Measurements from ENCODE around the gene COQ7.

Gene COQ7

DNA sequence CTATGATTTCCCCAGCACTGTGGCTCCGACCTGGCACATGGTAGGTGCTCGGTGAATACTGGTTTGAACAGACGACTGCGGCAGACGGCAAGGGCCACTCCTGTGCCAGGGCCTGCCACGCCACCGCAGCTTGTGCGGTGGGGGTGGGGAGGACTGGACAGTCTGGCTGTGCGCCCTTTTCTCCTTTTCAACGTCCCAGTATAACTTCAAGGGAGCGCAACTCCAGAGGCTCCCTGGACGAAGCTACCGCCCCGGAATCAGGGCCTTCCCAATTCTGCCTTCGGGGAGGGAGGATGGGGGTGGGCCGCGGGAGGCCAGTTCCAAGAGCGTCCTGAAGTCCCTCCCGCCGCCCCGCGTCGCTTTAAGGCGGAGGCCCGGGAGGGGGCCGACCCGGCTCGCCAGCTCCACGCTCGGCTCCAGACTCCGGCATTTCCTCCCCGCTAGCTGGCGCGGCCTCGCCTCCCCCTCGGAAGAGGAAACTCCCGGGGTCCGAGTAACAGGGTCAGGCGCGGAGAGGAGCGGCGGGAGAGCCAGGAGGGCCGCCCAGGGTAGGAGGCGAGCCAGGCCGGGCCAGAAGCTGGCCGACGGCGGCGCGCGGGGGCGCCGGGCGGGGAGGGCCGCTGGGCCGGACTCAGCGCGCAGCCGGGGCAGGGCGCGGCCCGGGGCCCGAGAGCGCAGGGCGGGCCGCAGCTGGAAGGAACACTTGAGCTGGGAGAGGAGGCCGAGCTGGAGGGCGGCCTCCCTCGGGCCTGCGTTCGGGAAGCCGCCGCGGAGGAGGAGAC, 46.4 kb downstream of the COQ7 start, which contains the start of gene ITPRIPL2:
TSS of gene ITPRIPL2 (plus strand) at position 388 of the 782 bp plus-strand sequence. CDS start 498 bp downstream, outside the sequence.
- DNase-seq, result no peak

DNA sequence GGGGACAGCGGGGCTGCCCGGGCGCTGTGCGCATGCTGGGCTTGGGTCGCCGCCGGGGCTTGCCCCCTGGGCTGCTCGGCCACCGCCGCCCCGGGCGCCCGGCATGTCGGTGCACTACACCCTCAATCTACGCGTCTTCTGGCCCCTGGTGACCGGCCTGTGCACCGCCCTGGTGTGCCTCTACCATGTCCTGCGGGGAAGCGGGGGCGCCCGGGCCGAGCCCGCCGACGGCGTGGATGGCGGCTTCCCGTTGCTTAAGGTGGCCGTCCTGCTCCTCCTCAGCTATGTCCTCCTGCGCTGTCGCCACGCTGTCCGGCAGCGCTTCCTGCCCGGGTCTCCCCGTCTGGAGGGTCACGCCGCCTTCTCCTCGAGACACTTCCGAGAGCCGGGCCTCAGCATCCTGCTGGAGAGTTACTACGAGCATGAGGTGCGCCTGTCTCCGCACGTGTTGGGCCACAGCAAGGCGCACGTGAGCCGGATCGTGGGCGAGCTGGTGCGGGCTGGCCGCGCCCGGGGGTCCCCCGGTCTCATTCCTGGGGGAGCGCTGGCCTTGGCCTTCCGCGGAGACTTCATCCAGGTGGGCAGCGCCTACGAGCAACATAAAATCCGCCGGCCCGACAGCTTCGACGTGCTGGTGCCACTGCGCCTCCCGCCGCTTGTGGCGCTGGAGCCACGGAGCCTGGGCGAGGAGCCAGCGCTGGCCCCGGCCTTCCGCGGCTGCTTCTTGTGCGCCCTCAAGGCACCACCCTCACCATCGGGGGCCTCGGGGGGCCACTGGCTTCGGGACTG, 47.1 kb downstream of the COQ7 start:
- no peak for DNase-seq

DNA sequence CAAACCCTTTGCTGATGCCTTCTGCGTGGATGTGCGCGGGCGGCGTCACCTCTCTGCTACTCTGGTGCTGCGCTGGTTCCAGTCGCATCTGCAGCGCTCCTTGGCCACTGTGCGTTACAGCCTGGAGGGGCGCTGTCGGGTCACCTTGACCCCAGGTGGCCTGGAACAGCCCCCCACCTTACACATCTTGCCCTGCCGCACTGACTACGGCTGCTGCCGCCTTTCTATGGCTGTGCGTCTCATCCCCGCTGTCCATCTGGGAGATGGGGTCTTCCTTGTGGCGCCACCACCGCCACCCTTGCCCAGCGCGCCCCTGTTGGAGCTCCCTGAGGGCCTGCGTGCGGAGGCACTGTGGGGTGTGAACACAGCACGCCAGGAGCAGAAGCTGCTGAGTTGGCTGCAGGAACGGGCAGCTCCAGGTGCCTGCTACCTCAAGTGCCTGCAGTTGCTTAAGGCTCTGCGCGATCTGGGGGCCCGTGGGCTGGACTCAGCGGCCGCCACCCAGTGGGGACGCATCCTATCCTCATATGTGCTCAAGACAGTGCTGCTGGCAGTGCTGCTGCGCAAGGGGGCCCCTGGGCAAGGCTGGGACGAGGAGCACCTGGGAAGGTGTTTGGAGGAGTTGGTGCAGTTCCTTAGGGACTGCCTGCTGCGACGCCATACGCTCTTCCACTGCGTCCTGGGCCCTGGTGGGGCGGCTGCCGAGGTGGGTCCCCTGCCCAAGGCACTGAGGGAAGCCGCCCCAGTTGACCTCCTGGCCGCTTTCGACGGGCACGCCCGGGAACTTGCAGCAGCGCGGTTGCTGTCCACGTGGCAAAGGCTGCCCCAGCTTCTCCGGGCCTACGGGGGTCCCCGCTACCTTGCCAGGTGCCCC, 48.0 kb downstream of the COQ7 start:
- no peak for DNase-seq

DNA sequence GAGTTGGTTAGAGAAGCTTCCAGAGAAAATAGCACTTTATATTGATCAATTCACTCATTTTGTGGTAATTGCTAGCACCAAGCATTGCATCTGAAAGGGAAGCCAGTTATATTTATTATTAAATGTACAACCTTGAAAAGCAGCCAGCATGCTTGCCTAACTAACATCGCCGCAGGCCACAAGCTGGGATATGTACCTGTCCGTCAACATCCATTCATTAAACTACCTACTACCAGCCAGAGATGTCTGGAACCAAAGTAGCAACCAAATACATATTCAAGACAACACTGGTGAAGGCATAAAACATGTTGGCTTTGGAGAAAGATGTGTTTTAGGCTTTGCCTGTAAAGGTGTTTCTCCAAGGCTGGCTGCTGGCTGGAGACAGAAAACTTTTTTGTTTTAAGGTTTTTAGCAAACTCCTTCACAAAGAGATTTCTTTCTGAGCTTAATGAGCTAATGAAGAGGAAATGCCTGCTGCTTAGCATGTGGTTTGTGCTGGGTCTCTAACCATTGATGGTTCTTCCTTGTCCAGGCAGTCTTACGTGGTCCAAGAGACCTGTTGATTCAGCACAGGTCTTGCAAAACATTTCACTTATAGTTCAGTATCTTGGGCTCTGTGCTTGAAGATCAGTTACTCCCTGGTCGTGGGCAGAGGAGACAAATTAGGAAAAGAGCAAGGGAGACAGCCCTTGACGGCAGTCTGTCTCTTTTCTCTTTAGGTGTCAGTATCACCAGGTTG, 49.5 kb downstream of the COQ7 start:
- DNase-seq, result no peak

DNA sequence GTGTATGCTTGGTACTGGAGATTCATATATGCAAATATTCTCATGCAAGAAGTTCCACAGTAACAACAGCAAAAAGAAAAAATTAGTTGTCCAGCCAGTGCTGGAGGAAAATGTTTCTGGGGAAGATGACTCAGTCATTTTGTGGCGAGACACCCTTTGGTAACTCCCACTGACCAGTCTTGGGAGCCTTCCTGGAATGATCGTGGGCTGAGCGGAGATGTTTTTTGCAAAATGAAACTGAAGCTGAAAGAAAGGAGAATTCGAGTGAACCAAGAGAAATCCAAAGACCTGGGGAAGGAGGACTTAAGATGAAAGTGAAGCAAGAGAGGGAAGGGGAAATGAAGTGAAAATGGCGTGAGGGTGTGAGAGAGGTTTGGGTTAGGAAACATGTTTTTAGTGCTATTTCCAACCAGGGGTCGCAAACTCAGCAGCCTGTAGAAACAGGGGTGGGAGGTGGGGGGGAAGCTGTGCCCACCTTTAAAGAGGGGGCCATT, 51.6 kb downstream of the COQ7 start:
- no peak for DNase-seq

DNA sequence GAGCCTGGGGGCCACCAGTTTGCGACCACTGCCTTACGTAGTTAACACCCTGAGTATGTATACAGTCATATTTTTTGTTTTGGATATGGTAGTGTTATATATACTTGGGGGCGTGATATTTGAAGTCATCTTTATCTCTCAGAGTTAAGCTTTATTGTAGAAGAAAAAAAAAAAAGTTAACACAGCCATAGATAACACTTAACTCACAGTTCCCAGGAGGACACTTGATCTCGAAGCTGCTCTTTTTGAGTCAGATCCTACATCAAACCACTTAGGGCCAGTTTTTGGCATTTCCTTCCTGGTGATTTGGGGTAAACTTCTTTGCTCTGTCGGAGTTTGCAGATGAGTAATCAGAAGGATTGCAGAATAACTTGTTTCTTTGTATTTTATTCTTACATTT, 52.1 kb downstream of the COQ7 start:
- no peak for DNase-seq

DNA sequence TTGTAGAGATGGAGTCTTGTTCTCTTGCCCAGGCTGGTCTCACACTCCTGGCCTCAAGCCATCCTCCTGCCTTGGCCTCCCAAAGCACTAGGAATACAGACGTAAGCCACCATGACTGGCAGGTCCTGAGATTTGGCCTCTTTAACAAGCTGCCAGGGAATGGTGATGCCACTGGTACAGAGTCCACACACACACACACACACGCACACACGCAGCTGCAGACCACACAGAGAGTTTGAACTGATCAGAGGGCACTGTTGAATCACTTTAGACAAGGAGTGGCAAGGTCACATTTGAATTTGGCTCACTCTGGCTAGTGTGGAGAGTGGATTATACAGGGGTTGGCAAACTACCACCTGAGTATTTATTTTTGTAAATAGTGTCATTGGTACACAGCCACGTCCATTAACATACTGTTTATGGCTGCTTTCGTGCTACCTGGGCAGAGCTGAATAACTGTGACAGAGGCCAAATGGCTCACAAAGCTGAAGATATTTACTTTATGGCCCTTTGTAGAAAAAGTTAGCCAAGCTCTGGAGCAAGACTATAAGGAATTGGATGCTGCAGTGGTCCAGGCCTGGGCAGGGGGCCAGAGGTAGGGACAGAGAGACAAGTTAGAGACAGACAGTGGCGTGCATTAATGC, 56.2 kb downstream of the COQ7 start:
- DNase-seq, result no peak

DNA sequence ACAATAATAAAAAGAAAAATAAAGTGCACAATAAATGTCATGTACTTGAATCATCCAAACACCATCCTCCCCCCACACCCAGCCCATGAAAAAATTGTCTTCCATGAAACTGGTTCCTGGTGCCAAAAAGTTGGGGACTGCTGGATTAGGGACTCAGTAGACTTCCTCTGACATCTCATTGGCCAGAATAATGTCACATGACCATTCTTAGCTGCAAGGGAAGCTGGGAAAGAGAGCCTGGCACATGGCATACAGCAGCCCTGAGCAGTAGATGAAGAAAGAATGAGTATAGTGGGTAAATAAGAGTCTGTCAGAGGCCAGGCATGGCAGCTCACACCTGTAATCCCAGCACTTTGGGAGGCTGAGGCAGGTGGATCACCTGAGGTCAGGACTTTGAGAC, 58.9 kb downstream of the COQ7 start:
- DNase-seq, result no peak

DNA sequence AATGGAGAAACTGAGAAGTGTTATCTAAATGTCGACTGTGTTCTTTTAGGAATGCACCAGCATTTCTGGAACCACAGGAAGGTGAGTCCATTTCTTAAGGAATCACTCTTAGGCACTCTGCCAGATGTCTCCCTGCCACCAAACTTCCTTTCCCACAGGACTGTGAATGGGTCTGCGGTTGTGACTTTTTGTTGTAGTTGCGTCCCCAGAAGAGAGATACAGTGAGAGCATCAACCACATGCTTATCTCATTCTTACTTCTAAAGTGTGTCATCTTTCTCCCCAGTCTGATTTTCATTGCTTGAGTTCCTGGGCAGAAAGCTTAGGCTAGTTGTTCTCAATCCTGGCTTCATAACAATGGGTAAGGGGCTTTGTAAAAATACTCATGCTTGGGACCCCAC, 59.8 kb downstream of the COQ7 start:
- no peak for DNase-seq

DNA sequence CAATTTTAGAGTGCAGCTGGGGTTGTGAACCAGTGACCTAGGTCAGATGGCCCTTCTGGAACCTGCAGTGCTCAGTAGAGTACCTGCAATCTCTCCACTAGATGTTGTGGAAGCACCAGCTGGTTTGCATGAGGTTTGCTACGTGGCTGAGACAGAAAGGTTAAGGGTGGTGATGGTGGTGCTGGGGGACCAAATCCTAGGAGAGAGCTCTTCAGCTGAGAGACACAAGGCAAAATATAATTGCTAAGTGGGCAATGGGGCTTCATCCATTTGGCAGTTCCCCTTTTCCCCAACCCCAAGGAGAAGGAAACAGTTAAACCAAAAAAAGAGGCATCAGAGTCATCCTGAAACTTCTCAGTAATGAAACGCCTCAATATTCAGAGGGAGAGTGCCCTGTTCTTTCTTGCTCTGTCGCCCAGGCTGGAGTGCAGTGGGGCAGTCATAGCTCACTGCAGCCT, 60.3 kb downstream of the COQ7 start:
- no peak for DNase-seq

DNA sequence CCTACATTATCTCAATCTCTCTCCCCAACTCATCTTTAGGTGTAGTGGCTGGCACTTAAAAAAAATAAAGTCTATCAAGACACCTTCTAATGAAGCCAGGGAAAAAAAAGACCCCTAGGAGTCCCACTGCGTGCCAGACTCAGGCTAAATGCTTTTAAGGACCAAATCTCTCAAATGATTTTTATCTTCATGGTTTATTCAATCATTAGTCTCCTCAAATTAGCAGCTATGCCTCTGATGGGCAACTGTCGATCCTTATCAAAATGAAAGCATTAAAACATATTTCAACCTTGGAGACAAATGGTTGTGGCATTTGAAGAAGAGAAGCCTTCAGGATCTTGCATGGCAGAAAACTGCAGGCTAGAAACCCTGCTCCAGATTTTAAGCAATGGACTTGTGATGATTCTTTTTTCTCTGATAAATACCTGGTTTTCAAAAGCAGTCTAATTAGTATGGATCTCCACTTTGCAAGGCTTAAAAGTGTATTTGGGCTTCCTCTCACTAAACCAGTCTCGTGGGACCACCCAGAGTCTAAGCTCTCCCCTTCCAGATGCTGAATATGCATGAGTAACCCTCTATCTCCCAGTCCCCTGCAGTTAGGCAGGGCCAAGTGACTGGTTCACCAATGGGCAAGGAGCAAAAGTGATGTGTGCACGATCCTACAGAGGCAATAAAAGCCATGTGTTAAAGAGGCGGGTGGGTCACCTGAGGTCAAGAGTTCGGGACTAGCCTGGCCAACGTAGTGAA, 61.2 kb downstream of the COQ7 start:
- DNase-seq, result no peak

Data from DMS79 (cell line).